ENCODE data around the gene SIRT1. TPM values are rescaled to one million over a fixed set of nuclear protein-coding genes. Genes with fewer than 3 reads are reported as not detected.
A peak's percentile ranks its signal among the peaks of the same experiment; 100 is the strongest.

SIRT1 gene
- total and polyA plus RNA-seq, 9 of the 15 experiments (the other 6 are each of a cell fraction or from before 2014, with no cell fraction given) = 7.8 to 25.8 (median 19.1) TPM

- TF ChIP-seq TCF7 (IDR thresholded peaks at IDR 0.05; ENCODE audit: borderline replicate concordance) = peak; percentile 44; the same call in 1 of the 2 replicates
- peak in 1 of 2 experiments; percentile 55; a peak in 2 of 4 replicates for TF ChIP-seq KDM4B (IDR thresholded peaks at IDR 0.05; ENCODE audit: borderline replicate concordance in 2 of 2, low read depth in 1 of 2)
- peak; percentile 57 for TF ChIP-seq CEBPB (tag; IDR thresholded peaks at IDR 0.05)
- TF ChIP-seq POU5F1 (IDR thresholded peaks at IDR 0.05; ENCODE audit: borderline replicate concordance, low read depth, low read length, partially characterized antibody) = no peak
- peak; percentile 56 for TF ChIP-seq CBFA2T3 (IDR thresholded peaks at IDR 0.05)
- TF ChIP-seq TRIM25 (IDR thresholded peaks at IDR 0.05; ENCODE audit: borderline replicate concordance) = no peak
- TF ChIP-seq TAF9B (IDR thresholded peaks at IDR 0.05; ENCODE audit: partially characterized antibody) = peak; percentile 89
- no peak for TF ChIP-seq RBM14 (IDR thresholded peaks at IDR 0.05; ENCODE audit: borderline replicate concordance, insufficient read depth, low read depth, low read length)
- no peak for TF ChIP-seq ZNF436 (CRISPR knock-in tag; IDR thresholded peaks at IDR 0.05)
- 0 out of 2 replicates have a peak, but pooled peaks have one; percentile 81 for TF ChIP-seq NFRKB (IDR thresholded peaks at IDR 0.05; ENCODE audit: low read depth)
- TF ChIP-seq TGIF2 (CRISPR knock-in tag; IDR thresholded peaks at IDR 0.05) = no peak; the same call in 1 of the 2 replicates
- no peak for TF ChIP-seq RERE (CRISPR knock-in tag; IDR thresholded peaks at IDR 0.05; ENCODE audit: borderline replicate concordance)
- no peak for TF ChIP-seq ZNF146 (CRISPR knock-in tag; IDR thresholded peaks at IDR 0.05; ENCODE audit: unreplicated experiment)
- TF ChIP-seq ZNF224 (CRISPR knock-in tag; IDR thresholded peaks at IDR 0.05) = no peak
- 0 out of 4 replicates have a peak, but pooled peaks of 1 of the 2 experiments have one; percentile 21 for TF ChIP-seq SIX5 (IDR thresholded peaks at IDR 0.05; ENCODE audit: borderline replicate concordance in 1 of 2, insufficient read depth in 1 of 2, low read depth in 1 of 2, low read length in 2 of 2)
Observed at GRCh38 chr10:67884313-67884841, at the start of gene SIRT1 (continued).

Measured in K562 (cell line).